HG03442 (cell line): ENCODE results near the gene ZNF277.
"Not testable (repeated sequence)": the region's sequence is repeated elsewhere in the genome, so short reads cannot be mapped to it uniquely, and the experiment has no call there.

Source experiments
- ATAC-seq: cut with Tn5 transposase; IDR thresholded peaks from one replicate; pipeline ENCODE4 v1.9.1; 2021; ENCODE audit warnings: mild to moderate bottlenecking, moderate library complexity; ENCODE audit not compliant: unreplicated experiment

Gene ZNF277

GRCh38 chr7:112383671-112384417, 177.3 kb downstream of the ZNF277 start:
- ATAC-seq = peak; percentile 64

GRCh38 chr7:112385516-112385915, 179.0 kb downstream of the ZNF277 start:
- ATAC-seq = no peak

GRCh38 chr7:112386619-112387018, 180.1 kb downstream of the ZNF277 start:
- no peak for ATAC-seq

GRCh38 chr7:112390167-112390566, 183.7 kb downstream of the ZNF277 start:
- ATAC-seq = no peak

- ATAC-seq = not testable (repeated sequence)
These were observed 184.8 kb downstream of the ZNF277 start for GRCh38 chr7:112391079-112391821.

- peak; percentile 84 for ATAC-seq
These were observed 185.4 kb downstream of the ZNF277 start for GRCh38 chr7:112391841-112392286.
